HG03378 (cell line): ENCODE measurements around the gene OR1L8.

Experiments
- ATAC-seq: cut with Tn5 transposase; IDR thresholded peaks from one replicate; pipeline ENCODE4 v1.9.1; 2021; ENCODE audit warnings: mild to moderate bottlenecking, moderate library complexity; ENCODE audit not compliant: unreplicated experiment

The OR1L8 gene

GRCh38 chr9:122518841-122519240, 64.3 kb downstream of the OR1L8 start, which contains the start of gene OR1J4:
Gene OR1J4 (plus strand): TSS chr9:122519141. CDS start chr9:122519141, 0 bp downstream.
- ATAC-seq, result no peak

DNA sequence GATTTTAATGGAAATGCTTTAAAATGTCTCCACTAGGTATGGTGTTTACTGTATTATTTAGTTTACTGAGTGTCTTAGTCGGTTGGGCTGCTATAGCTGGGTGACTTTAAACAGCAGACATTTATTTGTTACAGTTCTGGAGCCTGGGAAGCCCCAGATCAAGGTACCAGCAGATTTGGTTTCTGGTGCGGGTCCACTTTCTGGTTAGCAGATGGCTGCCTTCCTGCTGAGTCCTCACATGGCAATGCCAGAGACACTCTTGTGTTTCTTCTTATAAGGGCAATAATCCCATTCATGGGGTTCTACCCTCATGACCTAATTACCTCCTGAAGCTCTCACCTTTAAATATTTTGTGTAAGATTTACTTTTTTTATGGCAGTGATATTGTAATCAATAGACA, 65.0 kb downstream of the OR1L8 start:
- ATAC-seq, result no peak
